ENCODE measurements around the gene TRIM33.

The TRIM33 gene

GRCh38 chr1:114467491-114467890, 43.5 kb downstream of the TRIM33 start:
- no peaks in the 10 kb centered on the region for H3K9me3 ChIP-seq (ENCODE audit: control insufficient read depth, insufficient read depth, low read length)
- H3K9me2 ChIP-seq (replicated peaks; ENCODE audit: control insufficient read depth, low read length) = no peaks in the 10 kb centered on the region
- peaks cover 92% of the 10 kb centered on the region for H3K79me2 ChIP-seq (ENCODE audit: control insufficient read depth, low read length)
- no peak for TF ChIP-seq CTCF (IDR thresholded peaks at IDR 0.05; ENCODE audit: low read depth, low read length, poor library complexity, severe bottlenecking)
- TF ChIP-seq EZH2phosphoT487 (IDR thresholded peaks at IDR 0.05; ENCODE audit: borderline replicate concordance, low read length) = no peak
- H3K4me2 ChIP-seq (ENCODE audit: low read length) = peak overlapping the region; percentile 41
- no peaks in the 10 kb centered on the region for H3F3A ChIP-seq (ENCODE audit: control insufficient read depth, insufficient read depth)
- peaks cover 26% of the 10 kb centered on the region for H3K4me1 ChIP-seq (ENCODE audit: control insufficient read depth, low read length)
- H3K4me3 ChIP-seq (ENCODE audit: low read length) = 0 out of 2 replicates have a peak overlapping the region, but pooled peaks have one; percentile 5
- H3K36me3 ChIP-seq (ENCODE audit: control insufficient read depth, low read length) = peaks cover 23% of the 10 kb centered on the region
- 0 out of 2 replicates have a peak overlapping the region, but pooled peaks have one; percentile 1 for H3K27ac ChIP-seq (ENCODE audit: low read depth, low read length)
- peaks cover 13% of the 10 kb centered on the region for H4K20me1 ChIP-seq (ENCODE audit: control insufficient read depth, insufficient read depth, low read depth, low read length)
- H3K27me3 ChIP-seq (ENCODE audit: control insufficient read depth, low read length) = no peaks in the 10 kb centered on the region

- H4K20me1 ChIP-seq (ENCODE audit: control insufficient read depth, insufficient read depth, low read depth, low read length) = peaks cover 13% of the 10 kb centered on the region; the same call in 1 of the 2 replicates
- no peak overlapping the region for H3K27ac ChIP-seq (ENCODE audit: low read depth, low read length)
- H3K79me2 ChIP-seq (ENCODE audit: control insufficient read depth, low read length) = peaks cover 87% of the 10 kb centered on the region
- peaks cover 33% of the 10 kb centered on the region for H3K36me3 ChIP-seq (ENCODE audit: control insufficient read depth, low read length)
- H3K9me3 ChIP-seq (ENCODE audit: control insufficient read depth, insufficient read depth, low read length) = no peaks in the 10 kb centered on the region
- TF ChIP-seq CTCF (IDR thresholded peaks at IDR 0.05; ENCODE audit: low read depth, low read length, poor library complexity, severe bottlenecking) (no peak), EZH2phosphoT487 (IDR thresholded peaks at IDR 0.05; ENCODE audit: borderline replicate concordance, low read length) (no peak)
- H3K4me2 ChIP-seq (ENCODE audit: low read length) = no peak overlapping the region
- peaks cover 26% of the 10 kb centered on the region for H3K4me1 ChIP-seq (ENCODE audit: control insufficient read depth, low read length)
- no peaks in the 10 kb centered on the region for H3K27me3 ChIP-seq (ENCODE audit: control insufficient read depth, low read length)
- H3F3A ChIP-seq (ENCODE audit: control insufficient read depth, insufficient read depth) = no peaks in the 10 kb centered on the region
- no peaks in the 10 kb centered on the region for H3K9me2 ChIP-seq (replicated peaks; ENCODE audit: control insufficient read depth, low read length)
- no peak overlapping the region for H3K4me3 ChIP-seq (ENCODE audit: low read length)
Measured at GRCh38 chr1:114466334-114467014, 44.5 kb downstream of the TRIM33 start.

GRCh38 chr1:114462963-114463362, 48.0 kb downstream of the TRIM33 start:
- Histone ChIP-seq H3K36me3 (ENCODE audit: control insufficient read depth, low read length) (peaks cover 53% of the 10 kb centered on the region), H3F3A (ENCODE audit: control insufficient read depth, insufficient read depth) (no peaks in the 10 kb centered on the region), H3K27ac (ENCODE audit: low read depth, low read length) (no peak overlapping the region)

More at GRCh38 chr1:114462963-114463362, 48.0 kb downstream of the TRIM33 start:
- no peaks in the 10 kb centered on the region for H3K9me3 ChIP-seq (ENCODE audit: control insufficient read depth, insufficient read depth, low read length)
- peaks cover 54% of the 10 kb centered on the region for H3K79me2 ChIP-seq (ENCODE audit: control insufficient read depth, low read length)
- no peak overlapping the region for H3K4me2 ChIP-seq (ENCODE audit: low read length)
- no peaks in the 10 kb centered on the region for H3K27me3 ChIP-seq (ENCODE audit: control insufficient read depth, low read length)
- peaks cover 6% of the 10 kb centered on the region; the same call in 1 of the 2 replicates for H4K20me1 ChIP-seq (ENCODE audit: control insufficient read depth, insufficient read depth, low read depth, low read length)
- no peaks in the 10 kb centered on the region for H3K9me2 ChIP-seq (replicated peaks; ENCODE audit: control insufficient read depth, low read length)
- H3K4me1 ChIP-seq (ENCODE audit: control insufficient read depth, low read length) = peaks cover 9% of the 10 kb centered on the region
- TF ChIP-seq CTCF (IDR thresholded peaks at IDR 0.05; ENCODE audit: low read depth, low read length, poor library complexity, severe bottlenecking) (no peak), EZH2phosphoT487 (IDR thresholded peaks at IDR 0.05; ENCODE audit: borderline replicate concordance, low read length) (no peak)
- H3K4me3 ChIP-seq (ENCODE audit: low read length) = no peak overlapping the region

All from DOHH2 (cell line).